LHCN-M2 (cell line): Measurements from ENCODE around the gene BACE1. TPM values are rescaled to one million over a fixed set of nuclear protein-coding genes. Genes with fewer than 3 reads are reported as not detected.
"Not testable (repeated sequence)": the region's sequence is repeated elsewhere in the genome, so short reads cannot be mapped to it uniquely, and the experiment has no call there.

Source experiments
- DNase-seq: peaks from one replicate; pipeline ENCODE4 v3.0.0-alpha.2; 2012; ENCODE audit warnings: low read depth
- polyA plus RNA-seq: library from polyadenylated mRNA; unstranded; fragments of >200 nt; gene quantifications from one replicate; pipeline ENCODE4 v1.2.1, GENCODE V29; 2012; ENCODE audit warnings: missing spikeins
- total RNA-seq: library from RNA; depleted of rRNA; stranded (reverse); fragments of >200 nt; gene quantifications from 2 replicates; pipeline ENCODE4 v1.2.3, GENCODE V29; 2014; rRNA removed

The BACE1 gene
- total RNA-seq, result 29.8 and 38.5 TPM in 2 replicates
- 40.6 TPM for polyA plus RNA-seq

GRCh38 chr11:117316197-117316961, at the start of gene BACE1:
Gene BACE1 (minus strand): TSS chr11:117316256. CDS start chr11:117315795, 461 bp downstream.
- DNase-seq, result peak; percentile 87

- DNase-seq, result no peak
These were observed 45.4 kb upstream of the BACE1 start for GRCh38 chr11:117361432-117361831.

- DNase-seq, result no peak
These were observed 40.3 kb upstream of the BACE1 start for GRCh38 chr11:117356126-117356890.

GRCh38 chr11:117354550-117354949, 38.5 kb upstream of the BACE1 start:
- DNase-seq, result no peak

GRCh38 chr11:117345039-117345438, 29.0 kb upstream of the BACE1 start:
- DNase-seq, result peak; percentile 25

- no peak for DNase-seq
These were observed 21.0 kb upstream of the BACE1 start for GRCh38 chr11:117337076-117337475.

GRCh38 chr11:117335399-117335798, 19.3 kb upstream of the BACE1 start:
- no peak for DNase-seq

- no peak for DNase-seq
These were observed 18.8 kb upstream of the BACE1 start for GRCh38 chr11:117334896-117335295.

- DNase-seq, result no peak
These were observed 17.9 kb upstream of the BACE1 start for GRCh38 chr11:117333917-117334316.

GRCh38 chr11:117332843-117333242, 16.8 kb upstream of the BACE1 start:
- no peak for DNase-seq

- DNase-seq, result peak; percentile 21
These were observed 12.4 kb upstream of the BACE1 start for GRCh38 chr11:117328375-117329010.

GRCh38 chr11:117327567-117328374, 11.7 kb upstream of the BACE1 start, which contains the start of gene CEP164:
Gene CEP164 (plus strand): TSS chr11:117327854. CDS start chr11:117338587, 10,733 bp downstream.
- peak; percentile 95 for DNase-seq

GRCh38 chr11:117327255-117327566, 11.2 kb upstream of the BACE1 start:
- DNase-seq, result not testable (repeated sequence)

GRCh38 chr11:117319214-117319840, 3.3 kb upstream of the BACE1 start:
- DNase-seq, result peak; percentile 65

GRCh38 chr11:117318738-117319137, 2.7 kb upstream of the BACE1 start:
- no peak for DNase-seq

- peak; percentile 6 for DNase-seq
These were observed 515 bp downstream of the BACE1 start for GRCh38 chr11:117315285-117316196.

GRCh38 chr11:117314840-117315239, 1.2 kb downstream of the BACE1 start:
- peak; percentile 5 for DNase-seq

- no peak for DNase-seq
These were observed 2.0 kb downstream of the BACE1 start for GRCh38 chr11:117313828-117314768.

GRCh38 chr11:117313091-117313490, 3.0 kb downstream of the BACE1 start:
- DNase-seq, result no peak
